ENCODE results near the gene CPNE4. TPM values are rescaled to one million over a fixed set of nuclear protein-coding genes. Genes with fewer than 3 reads are reported as not detected.
"Not testable (repeated sequence)": the region's sequence is repeated elsewhere in the genome, so short reads cannot be mapped to it uniquely, and the experiment has no call there.

The CPNE4 gene
- total and polyA plus RNA-seq, 2 donors from 2014 or later: 0.79 to 1.2 TPM

GRCh38 chr3:132062535-132062934 is 27.7 kb upstream of the CPNE4 start:
- Histone ChIP-seq H3K4me3 (ENCODE audit: low read length in 3 of 3) (no peak overlapping the region), H3K4me1 (ENCODE audit: control insufficient read depth in 2 of 3, insufficient read depth in 2 of 3, low read depth in 1 of 3, low read length in 3 of 3) (no peaks in the 10 kb centered on the region), H3K27me3 (ENCODE audit: control insufficient read depth, insufficient read depth, low read length) (no peaks in the 10 kb centered on the region), H3K9ac (ENCODE audit: low read length in 3 of 3) (no peak overlapping the region), H3K27ac (ENCODE audit: low read depth in 2 of 2, low read length in 2 of 2) (no peak overlapping the region), H3K9me3 (ENCODE audit: control insufficient read depth in 2 of 3, insufficient read depth in 1 of 3, low read length in 3 of 3) (no peaks in the 10 kb centered on the region), H3K36me3 (ENCODE audit: control insufficient read depth in 2 of 3, insufficient read depth in 3 of 3, low read length in 3 of 3) (no peaks in the 10 kb centered on the region)
- intact Hi-C loops (cut with DNase I): no loop called here
- DNase-seq (no peak), FAIRE-seq (no peak)
- no peak for TF ChIP-seq CTCF (IDR thresholded peaks at IDR 0.05; ENCODE audit: borderline replicate concordance, extremely low read depth, insufficient read depth)

GRCh38 chr3:132055872-132056271 is 21.1 kb upstream of the CPNE4 start:
- no peaks in the 10 kb centered on the region for H3K36me3 ChIP-seq (ENCODE audit: control insufficient read depth in 2 of 3, insufficient read depth in 3 of 3, low read length in 3 of 3)
- DNase-seq: no peak
- intact Hi-C loops (cut with DNase I): no loop called here
- no peaks in the 10 kb centered on the region for H3K27me3 ChIP-seq (ENCODE audit: control insufficient read depth, insufficient read depth, low read length)
- no peak for TF ChIP-seq CTCF (IDR thresholded peaks at IDR 0.05; ENCODE audit: borderline replicate concordance, extremely low read depth, insufficient read depth)
- no peaks in the 10 kb centered on the region for H3K4me1 ChIP-seq (ENCODE audit: control insufficient read depth in 2 of 3, insufficient read depth in 2 of 3, low read depth in 1 of 3, low read length in 3 of 3)
- H3K9ac ChIP-seq (ENCODE audit: low read length in 3 of 3): no peak overlapping the region
- no peak for FAIRE-seq
- no peaks in the 10 kb centered on the region for H3K9me3 ChIP-seq (ENCODE audit: control insufficient read depth in 2 of 3, insufficient read depth in 1 of 3, low read length in 3 of 3)
- no peak overlapping the region for H3K4me3 ChIP-seq (ENCODE audit: low read length in 3 of 3)
- no peak overlapping the region for H3K27ac ChIP-seq (ENCODE audit: low read depth in 2 of 2, low read length in 2 of 2)

- Histone ChIP-seq H3K27me3 (ENCODE audit: control insufficient read depth, insufficient read depth, low read length) (no peaks in the 10 kb centered on the region), H3K4me1 (ENCODE audit: control insufficient read depth in 2 of 3, insufficient read depth in 2 of 3, low read depth in 1 of 3, low read length in 3 of 3) (no peaks in the 10 kb centered on the region), H3K9me3 (ENCODE audit: control insufficient read depth in 2 of 3, insufficient read depth in 1 of 3, low read length in 3 of 3) (no peaks in the 10 kb centered on the region), H3K9ac (ENCODE audit: low read length in 3 of 3) (no peak overlapping the region), H3K4me3 (ENCODE audit: low read length in 3 of 3) (no peak overlapping the region), H3K36me3 (ENCODE audit: control insufficient read depth in 2 of 3, insufficient read depth in 3 of 3, low read length in 3 of 3) (no peaks in the 10 kb centered on the region), H3K27ac (ENCODE audit: low read depth in 2 of 2, low read length in 2 of 2) (no peak overlapping the region)
- intact Hi-C loops (cut with DNase I): no loop called here
- FAIRE-seq (no peak), DNase-seq (no peak)
- no peak for TF ChIP-seq CTCF (IDR thresholded peaks at IDR 0.05; ENCODE audit: borderline replicate concordance, extremely low read depth, insufficient read depth)
Observed at GRCh38 chr3:132047209-132047608, 12.4 kb upstream of the CPNE4 start.

GRCh38 chr3:132044874-132045273 is 10.1 kb upstream of the CPNE4 start:
- FAIRE-seq; DNase-seq; H3K27me3 ChIP-seq (ENCODE audit: control insufficient read depth, insufficient read depth, low read length); H3K4me3 ChIP-seq (ENCODE audit: low read length in 3 of 3); intact Hi-C loops (cut with DNase I); H3K36me3 ChIP-seq (ENCODE audit: control insufficient read depth in 2 of 3, insufficient read depth in 3 of 3, low read length in 3 of 3); H3K9ac ChIP-seq (ENCODE audit: low read length in 3 of 3); H3K9me3 ChIP-seq (ENCODE audit: control insufficient read depth in 2 of 3, insufficient read depth in 1 of 3, low read length in 3 of 3); H3K4me1 ChIP-seq (ENCODE audit: control insufficient read depth in 2 of 3, insufficient read depth in 2 of 3, low read depth in 1 of 3, low read length in 3 of 3); H3K27ac ChIP-seq (ENCODE audit: low read depth in 2 of 2, low read length in 2 of 2): not testable (repeated sequence)

All from kidney (tissue), 14 donors.